NCI-H146 treated with DMSO at 0.1 percent for 48 hours (cell line): ENCODE results near the gene COCH.
"Not testable (repeated sequence)": the region's sequence is repeated elsewhere in the genome, so short reads cannot be mapped to it uniquely, and the experiment has no call there.

ENCODE experiments used
- DNase-seq: peaks from one replicate; lab custom pipeline; 2025; ENCODE audit not compliant: unreplicated experiment; lab: John Stamatoyannopoulos, UW

COCH gene

GRCh38 chr14:30921305-30921704 lies 46.9 kb downstream of the COCH start:
- no peak for DNase-seq

DNA sequence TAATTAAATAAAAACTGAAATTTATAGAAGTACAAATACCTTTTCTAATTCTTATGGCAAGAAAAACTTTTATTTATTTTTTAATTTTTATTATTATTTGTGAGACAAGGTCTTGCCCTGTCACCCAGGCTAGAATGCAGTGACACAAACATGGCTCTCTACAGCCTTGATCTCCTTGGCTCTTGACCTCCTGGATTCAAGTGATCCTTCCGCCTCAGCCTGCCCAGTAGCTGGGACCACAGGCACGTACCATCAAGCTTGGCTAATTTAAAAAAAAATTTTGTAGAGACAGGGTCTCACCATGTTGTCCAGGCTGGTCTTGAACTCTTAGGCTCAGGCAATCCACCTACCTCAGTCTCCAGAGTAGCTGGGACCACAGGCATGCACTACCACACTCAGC lies 47.4 kb downstream of the COCH start:
- DNase-seq: no peak

DNA sequence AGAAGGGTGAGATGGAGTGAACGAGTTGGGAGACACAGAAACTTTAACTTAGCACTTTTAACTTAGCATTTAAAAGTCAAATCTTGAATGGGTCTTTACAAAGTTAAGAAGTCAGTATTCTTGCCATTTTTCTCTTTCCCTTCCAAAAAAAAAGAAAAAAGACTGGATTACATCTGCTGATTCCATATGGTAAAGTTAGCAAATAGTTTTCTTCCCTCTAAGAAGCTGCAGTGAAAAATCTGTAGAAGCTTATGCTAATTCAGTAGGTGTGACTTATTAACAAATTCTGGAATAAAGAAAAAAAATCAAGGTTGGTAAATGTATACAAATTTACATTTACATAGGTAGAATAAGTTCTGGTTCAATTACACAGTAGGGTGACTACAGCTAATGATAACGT lies 50.9 kb downstream of the COCH start:
- no peak for DNase-seq

DNA sequence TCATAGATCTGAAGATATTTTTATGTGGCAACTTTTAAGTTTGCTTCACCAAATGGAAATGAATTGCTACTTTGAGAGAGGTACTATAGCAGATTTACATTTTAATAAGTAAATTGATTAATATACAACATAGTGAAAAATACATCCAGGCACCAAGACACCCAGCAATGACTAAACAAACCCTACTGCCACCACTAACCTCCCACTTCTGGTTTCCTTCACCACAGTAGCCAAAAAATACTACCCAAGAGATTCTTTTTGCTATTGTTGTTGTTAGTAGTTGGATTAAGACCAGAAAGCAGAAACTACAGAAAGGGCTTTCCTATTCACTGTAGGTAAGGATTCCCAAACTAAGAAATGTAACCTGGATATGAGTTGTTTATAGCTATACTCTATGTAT lies 54.1 kb downstream of the COCH start:
- no peak for DNase-seq

DNA sequence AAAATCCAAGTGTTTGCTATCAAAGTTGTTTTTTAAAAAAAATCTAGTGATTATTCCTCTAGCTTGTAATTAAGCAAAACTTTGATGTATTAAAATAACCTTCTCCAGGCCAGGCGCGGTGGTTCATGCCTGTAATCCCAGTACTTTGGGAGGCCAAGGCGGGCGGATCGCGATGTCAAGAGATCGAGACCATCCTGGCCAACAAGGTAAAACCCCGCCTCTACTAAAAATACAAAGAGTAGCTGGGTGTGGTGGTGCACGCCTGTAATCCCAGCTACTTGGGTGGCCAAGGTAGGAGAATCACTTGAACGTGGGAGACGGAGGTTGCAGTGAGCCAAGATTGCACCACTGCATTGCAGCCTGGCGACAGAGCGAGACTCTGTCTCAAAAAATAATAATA lies 59.6 kb downstream of the COCH start:
- DNase-seq: not testable (repeated sequence)

- DNase-seq: no peak
Measured at GRCh38 chr14:30935445-30935844, 61.1 kb downstream of the COCH start.

GRCh38 chr14:30938617-30939016 lies 64.3 kb downstream of the COCH start:
- no peak for DNase-seq
